DMS153 treated with DMSO at 0.1 percent for 48 hours (cell line): Measurements from ENCODE around the gene MS4A15.

Experiments
- DNase-seq: peaks from one replicate; lab custom pipeline; 2025; ENCODE audit not compliant: unreplicated experiment; lab: John Stamatoyannopoulos, UW

MS4A15 gene

DNA sequence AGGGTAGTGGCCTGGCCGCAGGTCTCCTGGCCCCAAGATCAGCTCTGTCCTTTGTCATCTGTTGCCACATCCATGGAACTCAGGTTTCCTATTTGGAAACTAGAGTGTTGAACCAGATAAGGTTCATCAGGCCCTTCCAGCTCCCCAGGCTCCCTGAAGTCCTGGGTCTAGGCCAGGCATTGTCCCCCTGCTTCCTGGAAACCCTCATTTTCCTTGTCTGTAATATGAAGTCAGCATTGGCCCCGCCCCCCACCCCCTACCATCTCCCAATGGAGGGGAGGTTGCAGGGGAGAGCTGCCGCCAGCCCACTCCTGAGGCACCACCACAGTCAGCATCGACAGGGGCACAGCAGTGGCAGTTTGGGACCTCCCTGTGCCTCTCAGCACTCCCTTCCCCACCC is 19.5 kb downstream of the MS4A15 start:
- DNase-seq, result no peak

DNA sequence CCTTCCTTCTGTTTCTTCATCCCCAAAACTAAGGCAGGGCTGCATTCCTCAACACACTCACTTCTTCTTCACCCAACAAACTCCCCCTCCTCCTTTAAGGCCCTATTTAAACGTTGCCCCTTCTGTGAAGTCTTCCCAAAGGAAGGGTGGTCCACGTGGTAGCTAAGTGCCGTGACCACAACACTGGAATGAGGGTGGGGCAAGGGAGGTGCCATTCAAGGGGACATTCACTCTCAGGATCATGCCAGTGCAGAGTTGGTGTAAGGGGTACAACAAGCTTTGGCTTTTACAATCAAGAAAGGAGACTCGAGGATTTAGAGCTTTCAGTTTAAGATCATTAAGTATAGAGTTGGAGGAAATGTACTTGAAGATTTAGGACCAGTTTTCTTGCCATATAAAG is 20.4 kb downstream of the MS4A15 start:
- DNase-seq, result no peak

- no peak for DNase-seq
Observed at GRCh38 chr11:60777572-60777971, 20.9 kb downstream of the MS4A15 start.

DNA sequence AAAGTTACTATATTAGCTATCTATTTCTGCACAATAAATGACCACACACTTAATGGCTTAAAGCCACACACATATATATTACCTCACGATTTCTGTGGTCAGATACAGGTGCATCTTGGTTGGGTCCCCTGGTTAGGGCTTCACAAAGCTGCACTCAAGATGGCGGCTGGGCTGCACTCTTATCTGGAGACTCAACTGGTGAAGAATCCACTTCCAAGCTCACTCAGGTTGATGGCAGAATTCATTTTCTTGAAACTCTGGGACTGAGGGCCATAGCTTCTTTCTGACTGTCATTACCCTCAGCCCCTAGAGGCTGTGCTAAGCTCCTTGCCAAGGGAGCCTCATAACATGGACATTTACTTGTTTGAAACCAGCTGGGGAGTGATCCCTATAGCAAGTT is 23.4 kb downstream of the MS4A15 start:
- DNase-seq, result no peak

DNA sequence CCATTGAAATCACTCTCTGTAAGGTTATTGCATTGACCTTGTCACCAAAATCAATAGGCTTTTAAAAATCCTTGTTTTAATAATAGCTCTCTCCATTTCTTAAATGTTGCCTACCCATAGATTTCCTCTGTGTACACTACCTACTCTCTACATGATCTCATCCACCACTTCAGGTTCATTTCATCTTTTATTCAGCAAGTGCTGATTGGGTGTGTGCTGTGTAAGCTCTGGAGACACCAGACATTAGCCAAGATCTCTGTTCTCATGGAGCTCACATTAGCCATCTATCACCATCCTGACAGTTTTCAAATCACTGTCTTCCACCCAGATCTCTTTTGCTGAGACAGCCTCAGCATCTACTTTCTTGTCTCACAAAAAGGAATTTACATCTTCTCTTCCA is 24.1 kb downstream of the MS4A15 start:
- no peak for DNase-seq

GRCh38 chr11:60781286-60781980 is 24.8 kb downstream of the MS4A15 start:
- no peak for DNase-seq

DNA sequence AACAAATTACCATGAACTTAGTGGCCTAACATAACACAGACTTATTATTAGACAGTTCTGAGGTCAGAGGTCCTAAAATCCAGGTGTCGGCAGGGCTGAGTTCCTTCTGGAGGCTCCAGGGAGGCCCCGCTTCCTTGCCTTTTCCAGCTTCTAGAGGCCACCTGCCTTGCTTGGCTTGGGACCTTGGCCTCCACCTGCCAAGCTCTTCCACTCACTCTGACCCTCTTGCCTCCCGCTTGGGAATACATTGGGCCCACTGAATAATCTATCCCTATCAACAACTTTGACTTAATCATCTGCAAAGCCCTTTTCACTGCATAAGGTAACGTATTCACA is 25.3 kb downstream of the MS4A15 start:
- DNase-seq, result no peak

- DNase-seq, result no peak
Observed at GRCh38 chr11:60782393-60783140, 25.9 kb downstream of the MS4A15 start.

- DNase-seq, result no peak
Observed at GRCh38 chr11:60783141-60783484, 26.4 kb downstream of the MS4A15 start.

DNA sequence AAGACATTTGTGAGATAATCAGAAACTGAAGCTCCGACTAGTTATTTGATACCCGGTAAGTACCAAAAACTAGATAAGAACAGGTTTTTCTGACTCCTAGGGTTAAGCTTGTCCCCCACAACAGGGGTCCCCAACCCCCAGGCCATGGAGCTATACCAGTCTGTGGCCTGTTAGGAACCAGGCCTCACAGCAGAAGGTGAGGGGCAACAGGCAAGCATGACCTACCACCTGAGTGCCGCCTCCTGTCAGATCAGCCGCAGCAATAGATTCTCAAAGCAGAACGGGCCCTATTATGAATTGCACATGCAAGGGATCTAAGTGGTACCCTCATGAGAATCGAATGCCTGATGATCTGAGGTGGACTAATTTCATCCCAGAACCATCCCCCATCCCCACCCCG is 27.2 kb downstream of the MS4A15 start:
- no peak for DNase-seq

GRCh38 chr11:60785136-60785535 is 28.5 kb downstream of the MS4A15 start, which contains the start of gene MS4A10:
TSS of gene MS4A10 (plus strand) at chr11:60785333. CDS start at chr11:60790336, 5,003 bp downstream.
- no peak for DNase-seq

DNA sequence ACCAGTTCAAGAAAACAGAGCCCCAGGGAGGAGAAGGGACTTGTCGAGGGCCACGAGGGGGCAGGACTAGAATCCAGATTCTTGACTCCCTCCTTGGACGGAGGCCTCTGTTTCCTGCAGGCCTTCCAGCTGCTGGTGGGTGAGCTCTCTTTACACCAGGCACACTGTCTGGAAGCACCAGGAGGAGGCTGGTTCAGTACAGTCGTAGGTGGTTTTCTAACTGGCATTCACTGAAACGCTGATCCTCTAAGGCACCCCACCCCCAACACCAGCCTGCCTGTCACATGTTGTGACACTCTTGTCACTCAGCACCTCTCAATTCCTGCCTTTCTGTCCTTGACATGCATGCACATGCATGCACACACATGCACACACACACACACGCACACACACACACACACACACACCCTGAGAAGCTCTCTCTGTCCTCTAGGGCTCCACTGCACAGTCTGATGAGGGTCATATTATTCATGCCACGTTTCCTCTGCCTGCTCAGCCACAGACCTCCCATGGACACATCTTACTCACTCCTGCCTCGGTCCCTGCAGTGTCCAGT is 29.2 kb downstream of the MS4A15 start:
- no peak for DNase-seq

DNA sequence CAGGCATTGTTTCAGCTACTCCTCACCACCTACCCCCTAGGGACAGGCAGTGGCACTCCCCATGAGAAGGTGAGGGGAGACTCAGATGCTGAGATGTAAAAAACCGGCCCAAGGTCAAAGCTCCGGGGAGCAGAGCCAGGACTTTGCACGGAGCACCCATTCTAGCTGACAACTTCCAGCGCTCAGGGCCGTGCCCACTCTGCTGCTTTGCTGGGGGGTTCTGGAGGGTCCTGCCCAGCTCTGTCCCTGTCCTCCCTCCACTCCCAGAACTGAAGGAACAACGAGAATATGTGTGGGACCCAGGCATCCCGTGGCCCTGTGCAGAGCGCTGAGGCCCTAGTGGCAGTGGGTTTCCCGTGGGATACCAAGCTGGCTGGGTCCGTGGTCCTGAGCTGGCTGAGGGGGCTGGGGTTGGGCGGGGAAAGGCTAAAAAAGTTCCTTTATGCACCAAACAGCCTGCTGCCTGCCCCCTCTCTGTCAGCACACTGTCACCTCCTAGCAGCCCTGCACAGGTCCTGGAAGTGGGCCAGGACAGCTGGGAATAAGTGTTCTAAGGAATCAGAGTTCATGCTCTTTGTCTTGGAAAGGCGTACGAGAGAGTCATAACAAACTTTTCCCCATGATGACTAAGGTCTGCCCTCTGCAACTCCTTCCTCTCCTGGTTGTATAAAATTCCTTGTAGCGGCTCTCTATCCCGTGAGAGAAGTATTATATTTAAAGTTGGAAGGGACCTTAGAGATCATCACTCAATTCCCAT is 30.3 kb downstream of the MS4A15 start:
- no peak for DNase-seq

GRCh38 chr11:60788401-60789125 is 31.9 kb downstream of the MS4A15 start:
- DNase-seq, result no peak

DNA sequence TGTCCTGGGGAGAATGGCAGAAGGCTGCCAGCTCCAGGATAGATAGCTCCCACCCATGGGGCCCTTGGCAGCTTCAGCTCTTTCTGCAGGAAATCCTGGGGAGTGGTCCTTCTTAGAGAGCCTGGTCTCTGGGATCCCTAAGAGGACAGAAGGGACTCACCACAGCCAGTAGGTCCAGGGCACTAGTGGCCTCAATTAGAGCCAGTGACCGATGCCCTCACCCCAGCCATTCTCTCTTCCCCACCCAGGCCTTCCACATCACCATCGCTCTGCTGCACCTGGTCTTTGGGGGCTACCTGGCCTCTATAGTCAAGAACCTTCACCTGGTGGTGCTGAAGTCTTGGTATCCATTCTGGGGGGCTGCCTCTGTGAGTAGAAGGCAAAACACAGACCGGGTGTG is 34.1 kb downstream of the MS4A15 start:
- DNase-seq, result no peak

DNA sequence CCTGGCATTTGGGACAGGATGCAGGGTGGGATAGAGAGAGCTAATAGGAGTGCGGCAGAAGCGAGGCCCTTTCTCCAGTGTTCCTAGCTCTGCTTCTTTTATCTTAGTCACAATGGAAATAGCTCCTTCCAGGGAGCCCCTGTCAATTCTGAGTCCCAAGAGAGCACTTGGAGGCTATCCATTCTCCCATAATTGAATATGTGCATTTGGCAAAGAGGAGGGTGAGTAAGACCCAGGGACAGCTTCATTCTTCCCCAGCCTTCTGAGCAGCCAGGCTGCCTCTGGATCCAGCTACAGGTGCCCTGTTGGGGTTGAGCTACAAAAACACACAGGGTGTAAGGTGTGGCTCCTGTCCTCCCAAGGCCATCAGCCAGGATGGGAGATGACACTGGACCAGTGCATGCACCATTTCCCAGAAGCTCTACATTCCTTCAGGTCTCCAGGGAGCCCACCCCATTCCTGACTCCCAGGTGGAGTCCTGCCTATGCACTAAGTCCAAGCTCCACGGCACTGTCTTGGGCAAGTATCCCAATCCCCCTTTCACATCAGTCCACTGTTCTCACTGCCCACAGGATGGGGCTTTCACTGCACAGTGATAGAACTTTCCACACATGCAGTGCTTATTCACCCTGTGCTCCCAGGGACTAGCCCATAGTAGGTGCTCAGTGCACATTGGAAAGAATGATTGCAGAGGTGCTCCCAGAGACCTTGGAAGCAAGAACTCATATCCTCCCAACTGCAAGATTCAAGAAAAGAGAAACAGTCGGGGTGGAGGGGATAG is 34.7 kb downstream of the MS4A15 start:
- DNase-seq, result no peak

DNA sequence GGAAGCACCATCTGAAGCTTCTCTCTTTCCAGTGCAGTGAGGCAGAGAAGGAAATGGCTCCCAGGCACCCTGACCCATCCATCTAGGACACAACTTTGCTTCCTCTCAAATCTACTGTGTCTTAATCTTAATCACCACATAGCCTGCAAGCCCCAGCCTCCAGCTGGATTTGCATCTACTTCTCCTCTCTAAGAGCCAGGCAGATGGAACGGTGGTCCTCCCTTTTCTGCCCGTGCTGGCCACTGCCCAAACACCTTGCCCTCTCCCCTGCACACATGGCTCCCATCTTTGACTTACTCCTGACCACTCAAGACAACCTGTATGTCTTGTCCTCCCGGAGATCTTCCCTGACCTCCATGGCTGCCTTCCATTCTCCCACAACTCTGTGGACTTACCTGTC is 35.9 kb downstream of the MS4A15 start:
- no peak for DNase-seq

DNA sequence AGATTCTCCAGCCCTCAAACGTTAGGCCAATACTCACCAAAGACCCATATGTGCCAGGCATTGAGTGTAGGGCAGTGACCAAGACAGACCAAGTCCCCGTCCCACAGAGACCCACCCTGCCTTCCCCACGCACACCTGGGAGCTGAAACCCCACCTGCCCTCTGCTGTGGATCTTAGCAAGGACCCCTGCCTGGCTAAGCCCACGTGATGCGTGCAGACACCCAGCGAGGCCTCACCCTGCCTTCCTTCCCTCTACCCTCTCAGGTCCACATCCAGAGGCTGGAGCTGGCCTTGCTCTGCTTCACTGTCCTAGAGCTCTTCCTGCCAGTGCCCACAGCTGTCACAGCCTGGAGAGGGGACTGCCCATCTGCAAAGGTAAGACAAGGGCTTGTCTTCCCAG is 38.6 kb downstream of the MS4A15 start:
- DNase-seq, result no peak

GRCh38 chr11:60797846-60798630 is 41.4 kb downstream of the MS4A15 start:
- no peak for DNase-seq

DNA sequence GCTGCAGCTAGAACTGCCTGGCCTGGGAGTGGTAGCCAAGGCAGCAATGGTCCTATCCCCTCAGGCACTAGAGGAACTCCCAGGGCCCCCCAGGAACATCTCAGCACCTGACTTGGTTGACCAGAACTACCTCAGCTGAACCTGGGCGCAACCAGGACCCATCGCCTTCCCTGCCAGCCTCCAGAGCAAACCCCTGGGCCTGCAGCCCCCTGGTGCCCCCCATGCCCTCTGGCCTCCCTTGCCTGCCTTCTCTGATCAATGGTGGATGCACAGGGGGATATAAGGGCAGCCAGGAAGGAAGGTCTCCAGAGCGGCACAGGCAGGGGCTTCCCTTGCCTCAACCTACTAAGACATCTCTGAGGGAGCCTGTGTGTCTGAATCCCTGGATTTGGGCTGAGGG is 42.0 kb downstream of the MS4A15 start:
- DNase-seq, result no peak
